Caki2 (cell line): ENCODE measurements around the gene ODR4. TPM values are rescaled to one million over a fixed set of nuclear protein-coding genes. Genes with fewer than 3 reads are reported as not detected.
"Not testable (repeated sequence)": the region's sequence is repeated elsewhere in the genome, so short reads cannot be mapped to it uniquely, and the experiment has no call there.

Source experiments
- DNase-seq: peaks from one replicate; pipeline ENCODE4 v3.0.0-alpha.2; 2015; ENCODE audit warnings: low read depth
- in situ Hi-C: cut with HindIII; loops from 2 replicates; pipeline ENCODE4 v1.10.0; 2016; ENCODE audit warnings: low sequenced_read_pairs, low pct_unique_long_range_greater_than_20kb, mixed read lengths
- total RNA-seq: library from RNA; depleted of rRNA; stranded (reverse); fragments of >200 nt; shearing (Covaris generic); gene quantifications from 2 replicates; pipeline ENCODE4 v1.2.3, GENCODE V29; 2014; ENCODE audit warnings: low replicate concordance

Gene ODR4
- total RNA-seq, 1 experiment from 2014 or later, result 17.4 TPM

DNA sequence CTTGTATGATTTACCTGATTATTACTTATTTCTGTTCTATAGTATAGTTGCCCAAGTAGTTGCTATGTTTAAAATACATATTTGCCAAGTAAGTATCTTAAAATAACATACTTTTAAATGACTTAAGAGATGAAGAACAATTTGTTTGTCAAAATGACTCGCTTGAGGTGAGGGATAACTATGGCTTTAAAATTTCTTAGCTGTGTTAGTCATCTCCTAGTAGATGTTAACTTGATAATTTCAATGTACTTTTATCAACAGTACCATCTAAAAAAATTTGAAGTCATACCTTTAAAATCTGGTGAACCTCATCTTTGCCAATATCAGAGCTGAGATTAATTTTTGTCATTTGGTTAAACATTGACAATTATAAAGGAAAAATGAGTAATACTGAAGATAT is 37.7 kb downstream of the ODR4 start:
- in situ Hi-C loops, result no loop called here
- DNase-seq, result no peak

DNA sequence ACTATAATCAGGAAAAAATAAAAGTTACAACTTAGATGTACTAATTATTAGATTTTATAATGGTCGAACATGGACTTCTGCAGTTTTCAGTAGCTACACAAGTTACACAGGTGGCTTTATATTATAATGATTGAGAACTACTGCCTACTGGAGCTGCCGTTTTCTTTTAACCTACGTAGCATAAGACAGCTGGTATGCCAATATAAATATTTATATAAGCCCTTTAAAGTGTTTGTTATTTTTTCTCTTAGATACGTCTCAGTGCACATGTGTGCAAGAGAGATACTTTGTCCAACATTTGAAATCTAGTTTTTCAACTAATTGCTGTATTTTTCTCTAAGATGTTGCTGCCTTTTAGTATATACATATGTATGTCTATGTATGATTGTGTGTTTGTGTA is 42.9 kb downstream of the ODR4 start:
- DNase-seq, result peak; percentile 21
- in situ Hi-C loops, result no loop called here

DNA sequence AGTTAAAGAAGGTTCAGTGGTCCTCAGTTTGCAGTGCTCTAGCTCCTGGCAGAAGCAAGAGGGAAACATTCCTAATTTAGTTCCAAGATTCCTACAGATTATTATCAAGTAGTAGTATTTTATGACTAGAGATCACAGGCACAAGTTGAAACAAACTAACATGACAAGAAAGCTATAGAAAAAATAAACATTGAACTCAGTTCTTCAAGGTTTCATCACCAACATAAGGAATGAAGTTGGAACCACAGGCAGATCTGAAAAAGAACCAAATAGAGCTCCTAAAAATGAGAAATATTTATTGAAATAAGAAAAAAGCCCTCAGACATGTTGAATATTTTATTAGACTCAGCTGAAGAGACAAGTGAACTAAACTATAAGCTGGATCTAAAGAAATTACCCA is 44.7 kb downstream of the ODR4 start:
- in situ Hi-C loops, result no loop called here
- no peak for DNase-seq

DNA sequence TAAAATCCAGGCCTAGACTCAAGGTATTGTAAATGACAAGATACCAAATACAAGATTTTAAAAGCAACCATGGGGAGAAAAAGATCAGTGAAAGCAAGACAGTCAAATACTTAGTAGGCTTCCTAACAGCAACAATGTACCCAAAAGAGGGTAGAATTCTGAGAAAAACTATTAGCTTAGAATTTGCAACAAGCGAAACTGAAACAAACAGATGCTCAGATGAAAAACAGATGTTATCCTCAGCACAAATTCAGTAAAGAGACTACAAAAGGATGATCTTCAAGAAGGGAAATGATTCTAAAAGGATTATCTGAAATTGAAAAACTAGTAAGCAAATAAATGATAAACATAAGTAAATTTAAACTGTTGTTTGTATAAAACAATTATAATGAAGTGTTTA is 45.3 kb downstream of the ODR4 start:
- DNase-seq, result no peak

DNA sequence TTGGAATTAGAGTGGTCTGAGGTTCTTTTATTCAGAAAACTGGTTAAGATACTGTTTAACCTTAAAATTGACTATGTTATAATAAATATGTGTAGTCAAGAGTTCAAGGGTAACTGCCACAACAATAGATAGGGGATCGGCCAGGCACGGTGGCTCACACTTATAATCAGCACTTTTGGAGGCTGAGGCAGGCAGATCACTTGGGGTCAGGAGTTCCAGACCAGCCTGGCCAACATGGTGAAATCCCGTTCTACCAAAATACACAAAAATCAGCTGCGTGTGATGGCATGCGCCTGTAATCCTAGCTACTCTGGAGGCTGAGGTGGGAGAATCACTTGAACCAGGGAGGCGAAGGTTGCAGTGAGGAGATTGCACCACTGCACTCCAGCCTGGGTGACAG is 45.8 kb downstream of the ODR4 start:
- no peak for DNase-seq
- in situ Hi-C loops, result no loop called here

More for the DNA sequence above, 45.3 kb downstream of the ODR4 start:
- in situ Hi-C loops, result no loop called here

DNA sequence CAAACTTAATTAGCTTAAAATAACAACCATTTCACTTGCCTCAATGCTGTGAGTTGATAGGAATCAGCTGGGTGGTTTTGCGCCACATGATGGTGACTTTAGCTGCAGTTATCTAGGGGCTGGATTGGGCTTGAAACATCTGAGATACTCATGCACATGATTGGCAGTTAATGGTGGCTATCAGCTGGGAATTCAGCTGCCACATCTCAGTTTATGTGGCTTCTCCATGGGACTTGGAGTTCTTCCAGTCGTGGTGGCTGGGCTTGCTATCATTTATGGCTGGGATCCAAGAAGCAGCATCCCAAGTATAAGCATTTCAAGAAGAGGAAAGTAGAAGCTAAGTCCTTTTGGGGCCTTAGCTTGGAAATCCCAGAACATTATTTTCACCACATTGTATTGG is 48.9 kb downstream of the ODR4 start:
- in situ Hi-C loops, result no loop called here
- no peak for DNase-seq

DNA sequence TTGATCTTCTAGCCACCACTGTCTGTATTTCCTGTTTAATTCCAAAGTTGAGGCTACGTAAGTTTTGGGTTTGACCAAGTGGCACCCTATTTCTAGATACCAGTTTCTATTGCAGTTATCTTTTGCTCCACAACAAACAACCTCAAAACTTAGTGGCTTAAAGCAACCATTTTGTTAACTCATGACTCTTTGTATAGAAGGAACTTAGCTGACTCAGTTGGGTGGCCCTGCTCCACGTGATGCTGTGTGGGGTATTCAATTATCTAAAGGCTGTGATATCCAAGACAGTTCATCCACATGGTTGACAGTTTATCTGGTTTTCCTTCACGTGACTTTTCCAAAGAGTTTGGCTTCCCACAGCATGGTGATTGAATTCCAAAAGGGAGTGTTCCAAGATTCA is 50.5 kb downstream of the ODR4 start:
- DNase-seq, result no peak
- in situ Hi-C loops, result no loop called here

DNA sequence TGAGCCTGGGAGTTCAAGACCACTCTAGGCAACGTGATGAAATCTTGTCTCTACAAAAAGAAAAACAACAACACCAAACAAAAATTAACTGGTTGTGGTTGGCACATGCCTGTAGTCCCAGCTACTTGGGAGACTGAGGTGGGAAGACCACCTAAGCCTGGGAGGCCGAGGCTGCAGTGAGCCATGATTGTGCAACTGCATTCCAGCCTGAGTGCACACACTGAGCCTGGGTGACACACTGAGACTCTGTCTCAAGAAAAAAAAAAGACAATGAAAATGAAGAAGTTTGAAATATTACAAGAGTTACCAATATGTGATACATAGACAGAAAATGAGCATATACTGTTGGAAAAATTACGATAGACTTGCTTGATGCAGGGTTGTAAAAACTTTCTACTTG is 53.4 kb downstream of the ODR4 start:
- DNase-seq, result no peak
- in situ Hi-C loops, result no loop called here

DNA sequence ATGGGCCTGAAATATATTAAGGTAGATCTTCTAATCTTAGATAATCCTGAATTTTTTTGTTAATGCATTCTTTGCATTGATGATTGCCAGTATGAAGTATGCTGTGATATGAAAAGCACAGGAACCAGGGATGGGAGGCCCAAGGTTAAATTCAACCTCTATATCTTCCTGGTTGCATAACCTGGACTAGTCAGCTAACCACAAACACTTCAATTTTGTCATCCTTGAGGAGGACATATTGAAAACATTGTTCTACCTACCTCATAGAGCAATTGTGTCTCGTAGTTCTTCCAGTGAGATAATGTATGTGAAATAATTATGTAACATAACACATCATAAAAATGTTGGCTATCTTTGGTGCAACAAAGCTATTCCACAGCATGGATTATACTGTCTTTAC is 59.7 kb downstream of the ODR4 start:
- in situ Hi-C loops, result no loop called here

DNA sequence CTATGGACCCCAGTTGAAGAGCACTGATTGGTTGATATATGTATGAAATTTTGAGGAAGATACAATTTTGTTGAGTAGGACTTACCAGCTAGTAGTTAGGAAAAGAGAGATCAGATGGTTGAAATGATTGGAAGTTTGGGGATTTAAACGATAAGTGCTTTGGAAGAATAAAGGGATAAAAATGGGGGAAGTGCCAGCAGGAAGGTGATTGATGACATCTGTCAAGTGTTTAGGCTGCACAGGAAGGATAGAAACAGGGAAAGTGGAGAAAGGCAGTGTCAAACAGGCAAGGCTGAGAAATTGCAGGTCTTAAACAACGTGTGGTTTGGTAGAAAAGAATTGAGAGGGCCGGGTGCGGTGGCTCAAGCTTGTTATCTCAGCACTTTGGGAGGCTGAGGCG is 62.9 kb downstream of the ODR4 start:
- in situ Hi-C loops, result no loop called here
- DNase-seq, result no peak

More for the DNA sequence above, 59.7 kb downstream of the ODR4 start:
- DNase-seq, result no peak

DNA sequence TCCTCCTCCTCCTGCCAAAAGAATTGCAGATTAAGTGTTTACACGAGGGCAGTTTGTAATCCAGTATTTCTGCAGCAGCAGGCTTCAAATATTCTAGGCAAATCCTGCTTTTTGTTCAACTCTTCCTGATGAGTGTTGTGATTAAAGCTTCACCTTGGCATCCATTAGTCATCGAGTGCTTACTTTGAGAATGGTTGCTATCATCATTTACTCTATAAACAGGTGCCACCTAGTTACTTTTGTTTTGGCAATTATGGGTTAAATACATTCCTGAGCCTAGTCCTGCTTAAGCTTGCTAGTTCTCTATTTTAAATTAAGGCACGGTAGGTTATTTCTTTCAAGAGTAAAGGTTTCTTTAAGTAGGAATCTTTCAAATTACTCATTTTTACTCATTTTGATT is 64.9 kb downstream of the ODR4 start:
- in situ Hi-C loops, result no loop called here
- peak; percentile 33 for DNase-seq

DNA sequence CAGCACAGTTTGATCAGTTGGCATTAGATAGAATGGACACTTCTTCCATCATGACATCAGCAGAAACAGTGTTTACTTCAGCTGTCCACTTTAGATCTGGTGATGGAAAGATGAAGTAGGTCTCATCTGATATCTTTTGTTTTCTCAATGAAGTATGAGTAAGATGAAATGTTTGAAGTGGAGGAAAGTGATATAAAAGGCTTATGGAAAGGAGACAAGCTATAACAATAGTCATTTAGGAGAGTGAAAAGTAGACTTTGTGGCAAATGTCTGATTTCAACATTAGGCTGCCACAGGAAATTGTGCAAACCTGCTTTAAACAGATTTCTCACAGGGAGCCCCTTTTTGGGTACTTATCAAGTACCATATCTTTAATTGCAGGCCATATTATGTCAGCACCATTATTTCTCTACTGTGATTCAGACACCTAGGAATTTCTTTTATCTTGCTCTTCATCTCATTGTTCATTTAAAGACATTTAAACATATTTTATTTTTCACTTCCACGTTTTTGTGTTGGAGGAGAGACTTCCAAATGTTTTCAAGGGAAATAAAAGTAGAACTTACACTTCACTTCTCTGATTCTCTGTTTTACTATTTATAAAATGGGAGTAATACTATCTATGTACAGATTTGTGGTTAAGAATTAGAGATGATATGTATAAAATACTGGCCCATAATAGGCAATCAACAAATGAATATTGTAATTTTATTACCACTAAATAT is 67.2 kb downstream of the ODR4 start:
- in situ Hi-C loops, result no loop called here
- DNase-seq, result peak; percentile 7

DNA sequence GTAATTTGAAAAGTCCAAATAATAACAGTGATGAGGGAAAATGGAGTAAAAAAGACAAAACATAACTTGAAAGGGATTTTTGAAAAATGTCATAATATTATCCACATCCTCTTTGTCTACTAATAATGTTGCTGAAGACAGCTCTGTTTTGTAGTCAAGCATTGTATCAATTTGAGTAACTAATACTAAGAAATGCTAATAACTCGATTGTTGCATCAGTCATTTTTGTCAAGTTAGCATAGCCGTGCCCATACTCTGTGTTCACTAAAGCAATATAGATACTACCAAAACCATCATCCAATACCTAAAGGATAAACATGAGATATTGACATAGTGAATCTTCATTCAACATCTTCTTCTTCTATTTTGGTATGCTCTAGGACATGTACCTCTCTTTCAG is 68.0 kb downstream of the ODR4 start:
- in situ Hi-C loops, result no loop called here
- DNase-seq, result no peak

DNA sequence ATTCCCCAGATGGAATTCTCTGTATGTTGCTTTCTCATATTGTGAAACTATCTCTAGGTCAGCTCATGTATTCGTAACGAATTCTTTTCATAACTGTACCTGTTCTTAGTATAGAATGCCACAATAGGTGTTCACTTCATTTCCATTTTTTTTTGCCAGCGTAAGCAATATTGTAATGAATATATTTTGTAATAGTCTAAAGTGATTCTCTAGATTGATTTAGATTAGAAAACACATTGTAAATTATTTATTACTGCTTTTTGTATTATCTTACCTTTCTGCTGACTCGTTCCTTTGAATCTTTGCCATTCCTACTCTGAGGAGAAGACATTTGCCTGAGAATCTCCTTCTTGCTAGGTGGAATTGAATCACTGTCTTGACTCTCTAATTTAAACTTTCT is 70.5 kb downstream of the ODR4 start:
- no peak for DNase-seq
- in situ Hi-C loops, result no loop called here

DNA sequence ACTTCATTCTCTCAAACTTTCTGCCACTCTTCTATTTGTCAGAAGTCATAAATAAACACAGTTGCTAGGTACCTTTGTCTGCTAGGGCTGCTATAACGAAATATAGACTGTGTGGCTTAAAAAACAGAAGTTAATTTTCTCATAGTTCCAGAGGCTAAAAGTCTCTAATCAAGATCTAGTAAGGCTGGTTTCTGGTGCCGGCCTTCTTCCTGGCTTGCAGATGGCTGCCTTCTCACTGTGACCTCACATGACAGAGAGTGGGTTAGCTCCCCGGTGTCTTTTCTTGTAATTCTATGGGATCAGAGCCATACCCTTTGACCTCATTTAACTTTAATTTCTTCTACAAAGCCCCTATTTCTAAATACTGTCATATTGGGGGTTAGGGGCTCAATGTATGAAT is 79.3 kb downstream of the ODR4 start:
- DNase-seq, result no peak
- in situ Hi-C loops, result no loop called here

DNA sequence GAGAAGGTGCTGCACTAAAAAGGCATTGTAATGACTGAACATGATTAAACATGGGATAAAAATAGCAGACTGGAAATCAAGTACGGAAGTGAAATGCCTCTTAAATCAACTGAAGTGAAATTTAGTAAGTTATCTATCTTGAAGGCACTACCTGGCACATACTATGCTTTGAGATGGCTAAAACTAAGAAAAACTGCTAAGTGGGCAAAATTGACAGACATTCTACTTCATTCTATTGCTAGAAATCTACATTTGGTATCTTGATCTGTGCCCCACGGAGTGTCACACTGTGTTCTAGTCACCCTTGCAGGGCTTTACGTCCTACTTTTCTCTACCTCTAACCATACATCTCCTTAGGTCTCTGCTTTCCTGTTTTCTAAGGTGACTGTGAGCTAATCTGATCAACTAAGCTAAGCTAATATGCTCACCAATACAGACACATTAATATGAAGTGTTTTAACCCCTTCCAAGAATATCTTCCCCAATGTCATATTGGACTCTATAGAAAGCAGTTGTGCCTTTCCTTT is 81.2 kb downstream of the ODR4 start:
- in situ Hi-C loops, result no loop called here

DNA sequence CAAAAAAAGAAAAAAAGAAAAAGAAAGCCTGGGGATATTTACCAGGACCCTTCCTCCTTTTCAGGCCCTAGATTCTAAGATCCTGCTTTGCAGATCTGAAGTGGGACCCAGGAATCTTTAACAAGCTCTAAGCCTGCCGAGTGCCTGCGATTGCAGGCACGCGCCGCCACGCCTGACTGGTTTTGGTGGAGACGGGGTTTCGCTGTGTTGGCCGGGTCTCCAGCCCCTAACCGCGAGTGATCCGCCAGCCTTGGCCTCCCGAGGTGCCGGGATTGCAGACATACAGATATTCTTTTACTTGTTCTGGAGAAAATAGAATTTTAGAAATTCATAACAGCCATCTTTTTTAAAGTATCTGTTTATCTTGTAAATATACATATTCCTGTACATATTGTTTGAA is 83.5 kb downstream of the ODR4 start:
- DNase-seq, in situ Hi-C loops: not testable (repeated sequence)

More for the DNA sequence above, 81.2 kb downstream of the ODR4 start:
- DNase-seq, result no peak

DNA sequence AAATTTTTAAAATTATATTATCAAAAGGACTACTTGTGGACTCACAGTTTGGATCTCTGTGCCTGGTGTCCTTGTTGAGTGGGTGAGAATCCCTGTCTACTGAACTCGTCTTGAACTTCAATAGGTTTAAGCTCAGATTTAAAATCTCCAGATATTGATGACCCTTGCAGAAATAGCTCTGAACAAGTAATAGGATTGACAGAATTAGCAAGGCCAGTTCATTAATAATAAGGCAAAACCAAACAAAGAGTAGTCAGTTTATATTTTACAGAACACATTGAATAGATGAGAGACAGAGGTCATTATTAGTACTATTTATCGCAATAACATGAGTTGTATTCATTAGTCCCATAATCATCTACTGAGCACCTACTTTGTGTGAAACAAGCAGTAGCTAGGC is 85.4 kb downstream of the ODR4 start, which contains the start of gene PDC:
Gene PDC, minus strand, starts transcription at position 101 of the 400 bp plus-strand sequence. CDS start 11,655 bp downstream, outside the sequence.
- no peak for DNase-seq
- in situ Hi-C loops, result no loop called here

DNA sequence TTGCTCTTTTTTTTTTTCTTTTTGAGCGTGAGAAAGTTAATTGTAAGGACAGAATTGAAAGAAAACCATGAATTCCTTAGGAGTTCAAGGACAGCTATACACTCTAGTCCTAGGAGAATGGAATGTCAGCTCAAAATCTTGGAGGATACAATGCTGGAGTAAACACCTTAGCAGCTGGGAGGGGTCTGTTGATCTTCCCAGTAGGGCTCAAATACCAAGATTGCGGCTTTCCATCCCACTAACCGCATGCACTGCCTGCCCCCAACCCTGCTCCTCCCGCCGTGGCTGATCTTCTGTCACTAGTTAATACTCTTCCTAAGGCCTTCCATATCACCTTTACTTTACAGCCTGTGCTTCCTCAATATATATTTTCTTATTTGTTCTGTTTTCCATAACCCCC is 87.9 kb downstream of the ODR4 start:
- in situ Hi-C loops, result no loop called here
- no peak for DNase-seq

DNA sequence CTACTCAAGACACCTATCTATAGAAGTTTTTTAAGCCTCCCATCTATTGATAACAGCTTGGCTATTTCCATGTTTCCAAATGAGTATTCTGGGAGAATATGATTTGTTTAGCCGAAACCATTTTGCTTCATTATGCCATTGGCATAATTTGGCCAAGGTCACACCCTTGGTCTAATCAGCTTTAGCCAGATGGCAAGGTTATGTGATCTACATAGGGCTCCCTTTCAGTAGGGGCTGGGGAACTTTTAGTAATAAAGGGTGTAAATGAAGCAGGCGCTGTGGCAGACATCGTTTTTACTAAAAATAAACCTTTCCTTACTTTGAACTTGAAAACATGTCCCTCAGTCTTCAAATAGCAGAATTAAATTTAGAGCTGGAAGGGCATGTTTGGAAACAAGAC is 88.3 kb downstream of the ODR4 start:
- no peak for DNase-seq
- in situ Hi-C loops, result no loop called here
